GM19035 (cell line): ENCODE measurements around the gene PDSS1.
"Not testable (repeated sequence)": the region's sequence is repeated elsewhere in the genome, so short reads cannot be mapped to it uniquely, and the experiment has no call there.

Experiments
- ATAC-seq: cut with Tn5 transposase; IDR thresholded peaks from one replicate; pipeline ENCODE4 v1.9.1; 2021; ENCODE audit not compliant: unreplicated experiment

PDSS1 gene, protein sequence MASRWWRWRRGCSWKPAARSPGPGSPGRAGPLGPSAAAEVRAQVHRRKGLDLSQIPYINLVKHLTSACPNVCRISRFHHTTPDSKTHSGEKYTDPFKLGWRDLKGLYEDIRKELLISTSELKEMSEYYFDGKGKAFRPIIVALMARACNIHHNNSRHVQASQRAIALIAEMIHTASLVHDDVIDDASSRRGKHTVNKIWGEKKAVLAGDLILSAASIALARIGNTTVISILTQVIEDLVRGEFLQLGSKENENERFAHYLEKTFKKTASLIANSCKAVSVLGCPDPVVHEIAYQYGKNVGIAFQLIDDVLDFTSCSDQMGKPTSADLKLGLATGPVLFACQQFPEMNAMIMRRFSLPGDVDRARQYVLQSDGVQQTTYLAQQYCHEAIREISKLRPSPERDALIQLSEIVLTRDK

DNA sequence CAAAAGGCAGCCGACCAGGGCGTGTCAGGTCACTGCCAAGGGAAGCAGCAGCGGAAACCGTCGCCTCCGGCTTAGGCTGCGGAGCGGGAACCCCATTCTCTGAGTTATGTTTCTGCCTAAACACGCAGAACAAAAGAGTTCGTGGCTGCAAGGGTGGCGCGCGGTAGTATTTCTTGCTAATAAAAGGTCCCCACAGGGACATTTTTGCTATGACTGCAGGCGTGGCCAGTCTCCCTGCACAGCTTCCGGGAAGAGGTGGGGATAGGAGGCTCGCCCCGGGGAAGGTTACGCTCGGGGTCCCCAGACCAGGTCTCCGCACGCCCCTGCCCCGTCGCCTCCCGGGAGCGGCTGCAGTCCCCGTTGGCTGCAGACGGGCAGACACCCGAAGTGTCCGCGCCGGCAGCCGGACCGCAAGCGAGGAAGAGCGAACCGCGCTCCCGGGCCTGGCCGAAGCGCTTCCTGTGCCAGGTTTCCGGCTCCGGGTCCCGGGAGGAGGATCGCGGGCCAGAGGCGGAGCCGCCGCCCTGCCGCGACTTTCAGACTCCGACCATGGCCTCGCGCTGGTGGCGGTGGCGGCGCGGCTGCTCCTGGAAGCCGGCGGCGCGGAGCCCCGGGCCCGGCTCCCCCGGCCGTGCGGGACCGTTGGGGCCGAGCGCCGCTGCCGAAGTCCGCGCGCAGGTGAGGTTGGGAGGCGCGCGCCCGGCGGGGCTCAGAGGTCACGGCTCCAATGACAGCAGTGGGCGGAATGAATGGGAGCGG lies at the start of gene PDSS1:
Gene PDSS1, plus strand, starts transcription at position 539 of the 759 bp plus-strand sequence. Its CDS starts 11 bp downstream, at position 550.
- peak; percentile 82 for ATAC-seq

GRCh38 chr10:26648245-26648636 lies 49.3 kb upstream of the PDSS1 start:
- ATAC-seq = not testable (repeated sequence)

GRCh38 chr10:26650406-26650805 lies 47.1 kb upstream of the PDSS1 start:
- no peak for ATAC-seq

DNA sequence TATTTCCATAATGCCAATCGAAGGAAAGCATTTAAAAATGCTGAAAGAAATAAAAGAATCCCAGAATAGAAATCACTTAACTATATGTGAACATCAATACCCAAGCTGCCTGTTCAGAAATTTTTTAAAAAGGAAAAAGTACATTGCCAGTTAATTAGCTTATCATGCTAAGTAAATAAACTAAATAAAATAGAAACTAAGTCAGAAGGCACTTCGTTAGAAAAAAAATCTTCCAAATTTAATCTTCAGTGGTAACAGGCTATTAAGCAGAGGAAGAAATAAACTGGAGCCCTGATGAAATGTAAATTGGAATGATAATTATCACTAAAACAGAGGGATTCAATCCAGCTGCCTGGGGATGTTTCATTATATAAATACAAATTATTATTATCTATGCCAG lies 46.0 kb upstream of the PDSS1 start:
- ATAC-seq = not testable (repeated sequence)

DNA sequence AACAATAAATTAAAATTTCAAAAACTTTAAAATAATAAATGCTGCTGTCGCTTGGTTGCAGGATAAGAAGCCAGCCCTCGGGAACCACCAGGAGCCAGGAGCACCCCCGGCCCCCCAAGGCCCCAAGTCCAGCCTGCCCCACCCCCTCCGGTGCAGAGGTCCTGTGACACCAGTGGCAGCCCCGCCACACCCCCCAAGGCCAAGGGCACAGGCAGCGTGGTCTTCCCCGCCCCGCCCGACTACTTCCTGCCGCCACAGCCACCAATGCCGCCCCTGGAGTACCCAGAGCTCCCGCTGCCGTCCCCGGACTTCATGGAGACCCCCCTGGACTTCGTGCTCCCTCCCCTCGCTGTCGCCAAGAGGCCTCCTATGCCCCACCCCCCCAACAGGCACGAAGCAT lies 44.5 kb upstream of the PDSS1 start:
- no peak for ATAC-seq

GRCh38 chr10:26655746-26656145 lies 41.8 kb upstream of the PDSS1 start:
- no peak for ATAC-seq

GRCh38 chr10:26662864-26663263 lies 34.6 kb upstream of the PDSS1 start:
- ATAC-seq = no peak

DNA sequence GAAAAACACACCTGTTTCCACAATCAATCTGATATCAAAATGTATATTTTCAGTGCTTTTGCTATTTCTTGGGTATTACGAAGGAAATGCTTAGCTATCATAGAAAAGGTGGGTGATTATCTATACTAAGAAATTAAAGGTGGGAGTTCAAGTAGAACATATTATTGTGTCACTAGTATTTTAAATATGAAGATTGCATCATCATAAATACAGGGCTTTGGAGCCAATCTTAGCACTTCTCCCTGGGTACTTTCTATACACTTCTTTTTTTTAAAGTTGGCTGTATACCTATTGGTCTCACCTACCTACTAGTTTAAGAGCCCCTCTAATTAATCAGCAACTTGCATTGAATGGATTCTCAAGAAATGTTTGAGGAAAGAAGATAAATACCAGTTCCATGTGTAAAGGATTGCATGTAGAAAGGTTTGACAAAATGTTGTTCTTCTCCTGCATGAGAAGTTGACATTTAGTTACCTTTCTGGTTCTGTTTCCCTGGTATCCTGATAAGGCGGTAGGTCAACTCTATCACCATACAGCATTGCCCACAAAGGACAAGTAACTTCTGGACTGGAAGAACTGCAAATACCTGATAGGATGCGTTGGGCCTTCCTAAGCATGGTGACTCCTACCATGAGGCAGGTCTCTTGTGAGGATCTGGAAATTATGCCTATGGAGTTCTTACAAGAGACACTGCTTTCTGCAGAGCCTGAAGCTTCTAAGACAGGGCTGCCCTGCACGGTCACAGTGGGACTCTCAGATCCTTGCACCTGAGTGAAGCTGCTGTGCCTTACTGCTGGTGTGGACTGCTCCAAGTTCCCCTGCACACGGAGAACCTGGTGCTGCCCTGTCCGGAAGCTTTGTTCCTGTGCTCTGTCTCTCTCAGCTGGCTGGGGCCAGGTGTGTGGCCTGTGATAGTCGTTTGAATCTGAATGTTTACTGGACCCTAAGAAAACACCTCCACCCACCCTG lies 32.1 kb upstream of the PDSS1 start:
- no peak for ATAC-seq

GRCh38 chr10:26675873-26676257 lies 21.6 kb upstream of the PDSS1 start:
- ATAC-seq = no peak

DNA sequence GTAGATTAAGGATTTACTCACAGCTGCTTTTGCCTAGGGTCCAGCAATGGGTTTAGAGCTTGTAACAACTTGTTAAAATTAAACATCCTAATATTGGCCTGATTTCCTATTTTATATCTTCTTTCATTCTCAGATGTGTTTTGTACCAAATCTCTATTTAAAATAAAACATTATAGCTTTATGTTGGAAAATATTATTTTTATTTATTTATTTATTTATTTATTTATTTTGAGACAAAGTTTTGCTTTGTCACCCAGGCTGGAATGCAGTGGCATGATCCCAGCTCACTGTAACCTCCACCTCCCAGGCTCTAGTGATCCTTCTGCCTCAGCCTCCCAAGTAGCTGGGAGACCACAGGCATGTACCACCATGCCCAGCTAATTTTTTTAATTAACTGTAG lies 17.9 kb upstream of the PDSS1 start:
- no peak for ATAC-seq

GRCh38 chr10:26681076-26681475 lies 16.4 kb upstream of the PDSS1 start:
- no peak for ATAC-seq

GRCh38 chr10:26681971-26682370 lies 15.5 kb upstream of the PDSS1 start:
- ATAC-seq = not testable (repeated sequence)

- no peak for ATAC-seq
These were observed 14.6 kb upstream of the PDSS1 start for GRCh38 chr10:26682931-26683330.

- peak; percentile 97 for ATAC-seq
These were observed 12.7 kb upstream of the PDSS1 start for GRCh38 chr10:26684667-26685264.

DNA sequence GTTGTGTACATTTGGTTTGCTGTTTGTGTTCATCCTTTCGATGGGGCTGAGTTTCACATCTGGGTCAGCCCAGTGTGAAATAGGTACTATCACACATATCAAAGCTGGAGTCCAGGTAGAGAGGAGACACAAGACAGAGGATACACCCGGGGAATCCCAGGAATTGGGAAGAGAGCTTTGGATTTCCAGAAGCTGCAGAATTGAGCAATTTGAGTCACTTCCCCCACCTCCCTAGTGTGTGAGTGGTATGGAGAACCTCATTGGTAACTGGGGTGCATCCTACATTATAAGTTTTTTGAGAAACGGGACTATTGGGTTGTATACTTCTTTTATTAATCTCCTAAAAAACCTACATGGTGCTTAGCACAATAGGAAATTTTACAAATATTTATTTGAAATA lies 12.1 kb upstream of the PDSS1 start:
- ATAC-seq = no peak

- no peak for ATAC-seq
These were observed 8.1 kb upstream of the PDSS1 start for GRCh38 chr10:26689399-26689798.

DNA sequence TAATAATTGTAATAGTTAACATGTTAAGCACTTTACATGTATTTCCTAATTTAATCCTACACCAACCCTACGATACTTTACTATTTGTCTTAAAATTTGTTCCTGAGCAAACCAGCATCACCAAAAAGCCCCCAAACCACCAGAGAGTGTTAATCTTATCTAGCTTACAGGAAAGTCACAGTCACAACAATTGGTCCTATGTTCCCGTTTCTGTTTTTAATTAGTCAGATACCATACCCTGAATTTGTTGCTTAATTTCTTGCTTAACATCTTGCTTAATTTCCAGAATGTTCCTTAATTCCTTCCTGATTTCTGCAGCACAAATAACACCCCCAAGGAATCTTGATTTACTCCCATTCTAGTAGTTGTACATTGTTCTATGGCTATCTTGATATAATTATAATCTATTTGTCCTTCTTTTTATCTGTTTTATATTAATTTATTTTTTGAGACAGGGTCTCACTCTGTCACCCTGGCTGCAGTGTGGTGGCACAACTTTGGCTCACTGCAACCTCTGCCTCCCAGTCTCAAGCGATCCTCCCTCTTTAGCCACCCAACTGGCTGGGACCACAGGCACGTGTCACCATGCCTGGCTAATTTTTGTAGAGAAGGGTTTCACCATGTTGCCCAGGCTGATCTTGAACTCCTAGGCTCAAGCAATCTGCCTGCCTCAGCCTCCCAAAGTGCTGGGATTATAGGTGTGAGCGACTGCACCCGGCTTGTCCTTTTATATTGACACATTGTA lies 6.6 kb upstream of the PDSS1 start:
- no peak for ATAC-seq

DNA sequence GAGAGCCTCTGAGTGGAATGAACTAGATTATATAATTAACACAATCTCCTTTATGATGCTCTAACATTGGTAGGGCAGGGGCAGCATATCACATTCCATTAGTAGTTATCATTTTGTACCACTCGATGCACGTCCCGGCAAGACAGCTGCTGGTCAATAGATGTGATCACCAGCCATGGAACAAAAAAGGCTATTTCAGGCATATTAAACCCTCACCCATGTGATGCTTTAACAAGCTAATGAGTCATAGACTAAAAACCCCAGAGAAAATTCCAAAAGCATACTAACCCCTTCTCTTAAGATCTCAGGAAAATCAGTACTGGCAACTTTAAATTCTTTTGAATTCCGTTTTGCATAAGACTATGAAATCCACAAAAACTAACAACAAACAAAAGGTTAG lies 3.0 kb upstream of the PDSS1 start:
- ATAC-seq = not testable (repeated sequence)

DNA sequence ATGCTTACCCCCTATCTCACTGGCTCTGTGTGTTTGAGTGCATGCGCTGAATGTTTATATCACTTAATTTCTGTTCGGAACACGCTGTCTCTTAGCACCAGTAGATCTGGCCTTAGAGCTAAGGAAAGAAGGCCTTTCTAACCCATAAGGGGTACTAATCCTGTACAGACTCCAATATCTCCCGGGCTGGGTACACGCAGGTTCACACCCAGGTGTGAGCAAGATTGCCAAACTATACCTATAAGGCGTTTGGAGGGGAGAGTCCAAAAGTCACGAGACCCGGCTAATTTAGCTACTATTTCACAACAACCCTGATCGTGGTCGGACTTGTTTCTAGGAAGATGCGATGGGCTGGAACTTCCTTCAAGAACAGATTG lies 727 bp upstream of the PDSS1 start:
- peak; percentile 5 for ATAC-seq
